Renal cortex interstitium (tissue), 11 donors: Measurements from ENCODE around the gene RUFY1. TPM values are rescaled to one million over a fixed set of nuclear protein-coding genes. Genes with fewer than 3 reads are reported as not detected.
"Not testable (repeated sequence)": the region's sequence is repeated elsewhere in the genome, so short reads cannot be mapped to it uniquely, and the experiment has no call there.

Experiments used
- DNase-seq, 11 donors: peaks; one replicate each; pipeline ENCODE4 v3.0.0-alpha.2; 2013; ENCODE audit warnings: low read depth in 9 of 11, low spot score in 4 of 11; ENCODE audit errors: extremely low read depth in 1 of 11
- polyA plus RNA-seq, 3 donors: library from polyadenylated mRNA; unstranded; fragments of 120-200 nt; gene quantifications; one replicate each; pipeline ENCODE4 v1.2.1, GENCODE V29; 2013; ENCODE audit not compliant: insufficient read length in 3 of 3

RUFY1 gene
- polyA plus RNA-seq, 3 donors = 74.4 to 91.4 (median 86.0) TPM

DNA sequence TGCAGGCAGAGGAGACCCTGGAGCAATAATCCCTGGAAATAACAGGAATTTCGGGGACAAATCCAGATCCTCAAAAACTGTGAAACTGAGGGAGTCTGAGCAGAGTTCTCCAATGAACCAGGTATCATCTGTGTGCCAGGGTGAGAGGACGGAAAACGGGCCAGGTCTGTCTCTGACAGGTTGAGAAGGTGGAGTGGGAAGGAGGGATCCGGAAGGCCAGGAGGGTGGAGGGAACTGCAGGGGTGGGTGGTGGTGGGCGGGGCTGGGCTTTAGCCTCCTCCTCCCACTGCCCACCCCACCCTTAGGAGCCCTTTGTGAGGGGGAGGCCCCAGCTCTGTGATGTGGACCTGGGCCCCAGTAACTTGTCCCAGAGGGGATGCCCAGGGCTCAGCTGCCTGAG, 28.2 kb upstream of the RUFY1 start:
- DNase-seq = not testable (repeated sequence)

- no peak for DNase-seq
These were observed 23.4 kb upstream of the RUFY1 start for GRCh38 chr5:179526978-179527377.

- DNase-seq = peak in 8 of 11 donors; percentile 48 to 68 (median 64)
These were observed 20.0 kb upstream of the RUFY1 start for GRCh38 chr5:179530069-179530998.

DNA sequence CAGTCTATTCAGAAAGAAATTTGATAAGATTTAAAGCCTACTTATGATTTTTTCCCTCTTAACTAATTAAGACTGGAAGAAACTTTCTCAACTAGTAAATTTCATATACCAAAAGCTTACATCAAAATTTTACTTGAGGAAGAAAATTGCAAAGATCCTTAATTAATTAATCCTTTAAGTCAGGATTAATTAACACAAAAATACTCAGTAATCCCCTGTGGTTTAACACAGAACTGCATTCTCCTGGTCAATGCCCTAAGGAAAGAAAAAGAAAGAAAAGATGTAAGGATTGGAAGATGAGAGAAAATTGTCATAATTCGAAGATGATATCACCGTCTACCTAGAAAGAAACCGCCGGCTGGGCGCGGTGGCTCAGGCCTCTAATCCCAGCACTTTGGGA, 17.3 kb upstream of the RUFY1 start:
- DNase-seq = no peak

- DNase-seq = no peak
These were observed 16.4 kb upstream of the RUFY1 start for GRCh38 chr5:179533907-179534306.

DNA sequence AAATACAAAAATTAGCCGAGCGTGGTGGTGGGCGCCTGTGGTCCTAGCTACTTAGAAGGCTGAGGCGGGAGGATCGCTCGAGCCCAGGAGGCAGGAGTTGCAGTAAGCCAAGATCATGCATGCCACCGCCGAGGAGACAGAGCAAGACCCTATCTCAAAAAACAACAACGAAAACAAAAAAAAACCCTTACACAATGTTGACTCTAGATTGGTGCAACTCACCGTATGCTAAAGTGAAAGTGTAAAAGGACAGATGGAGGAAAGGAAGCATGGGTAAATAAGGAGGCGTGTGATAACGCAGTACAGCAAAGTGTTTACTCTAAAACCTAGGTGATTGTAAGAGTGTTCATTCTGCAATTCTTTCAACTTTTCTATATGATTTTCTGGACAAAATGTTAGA, 15.9 kb upstream of the RUFY1 start:
- no peak for DNase-seq

- DNase-seq = no peak
These were observed 13.7 kb upstream of the RUFY1 start for GRCh38 chr5:179536676-179537075.

DNA sequence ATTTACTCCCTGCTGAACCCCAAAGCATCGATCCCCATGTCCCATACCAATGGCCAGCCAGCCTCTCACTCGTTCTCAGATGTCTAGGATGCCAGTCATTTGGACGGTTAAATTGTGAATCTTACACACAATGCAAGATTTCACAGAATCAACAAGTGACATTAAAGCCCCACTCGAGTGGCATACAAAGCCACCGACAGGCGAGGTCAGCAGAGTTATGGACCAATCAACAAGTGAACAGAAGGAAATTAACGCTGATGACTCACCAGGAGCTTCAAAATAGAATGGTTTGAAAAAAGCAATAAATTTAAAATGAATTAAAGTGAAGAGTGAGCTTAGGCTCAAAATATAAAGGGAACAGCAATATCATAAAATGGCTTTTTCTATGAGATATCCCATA, 8.2 kb upstream of the RUFY1 start:
- DNase-seq = no peak

DNA sequence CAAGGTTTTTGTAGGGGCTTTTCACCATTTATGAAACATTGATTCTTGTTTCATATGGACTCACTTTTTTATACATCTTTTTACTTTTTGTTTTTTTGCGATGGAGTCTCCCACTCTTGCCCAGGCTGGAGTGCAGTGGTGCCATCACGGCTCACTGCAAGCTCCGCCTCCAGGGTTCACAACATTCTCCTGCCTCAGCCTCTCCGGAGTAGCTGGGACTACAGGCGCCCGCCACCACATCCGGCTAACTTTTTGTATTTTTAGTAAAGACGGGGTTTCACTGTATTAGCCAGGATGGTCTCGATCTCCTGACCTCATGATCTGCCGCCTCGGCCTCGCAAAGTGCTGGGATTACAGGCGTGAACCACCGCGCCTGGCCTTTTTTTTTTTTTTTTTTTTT, 7.1 kb upstream of the RUFY1 start:
- not testable (repeated sequence) for DNase-seq

DNA sequence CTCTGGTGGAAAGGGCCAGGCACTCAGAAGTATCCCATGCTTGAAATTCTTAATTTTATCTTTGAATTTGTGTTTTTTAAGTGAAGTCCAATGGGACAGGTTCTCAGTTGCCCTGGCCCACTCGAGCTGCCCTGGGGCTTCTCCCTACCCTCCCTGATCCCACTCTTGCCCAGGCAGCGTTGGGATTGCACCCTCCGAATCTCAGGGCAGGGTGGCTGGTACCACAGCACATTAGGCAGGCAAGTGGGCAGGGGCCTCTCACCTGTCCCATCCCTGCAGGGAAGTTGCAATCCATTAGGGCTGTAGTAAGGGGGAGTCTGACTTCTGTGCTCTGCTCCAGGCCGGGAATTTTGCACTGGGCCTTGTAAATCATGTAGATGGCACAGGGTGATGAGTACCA, 2.7 kb downstream of the RUFY1 start:
- no peak for DNase-seq

- no peak for DNase-seq
These were observed 3.5 kb downstream of the RUFY1 start for GRCh38 chr5:179553875-179554274.

DNA sequence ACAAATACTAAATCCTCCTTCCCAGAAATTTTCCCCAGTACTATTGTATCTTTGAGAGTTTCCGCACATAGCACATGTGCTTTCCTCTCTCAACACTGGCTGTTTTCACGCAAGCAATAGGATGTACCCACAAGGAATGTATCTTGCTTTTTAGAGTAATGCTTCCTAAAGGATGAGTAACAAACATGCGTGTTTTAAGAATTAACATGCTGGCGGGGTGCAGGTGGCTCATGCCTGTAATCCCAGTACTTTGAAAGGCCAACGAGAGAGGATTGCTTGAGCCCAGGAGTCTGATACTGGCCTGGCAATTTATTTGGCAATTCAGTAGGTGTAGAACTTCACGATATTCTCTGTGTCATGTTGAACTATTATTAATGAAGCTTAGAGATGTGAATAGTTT, 4.6 kb downstream of the RUFY1 start:
- DNase-seq = no peak

GRCh38 chr5:179558261-179558799, 8.0 kb downstream of the RUFY1 start:
- not testable (repeated sequence) for DNase-seq

DNA sequence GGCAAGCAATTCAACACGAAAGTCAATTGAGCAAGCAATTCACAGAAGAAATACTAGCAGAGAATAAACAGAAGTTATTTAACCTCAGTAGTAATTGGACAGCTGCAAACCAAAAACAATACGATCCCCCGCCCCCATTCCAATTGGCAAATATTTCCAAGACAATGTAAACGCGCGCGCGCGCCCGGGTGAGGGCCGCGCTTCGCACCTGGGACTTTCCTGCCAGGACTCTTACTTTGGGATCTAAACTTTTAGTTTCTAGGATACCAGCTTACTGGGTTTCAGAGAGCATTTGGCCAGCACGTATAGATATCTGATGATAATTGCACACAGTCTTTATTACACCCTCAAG, 8.6 kb downstream of the RUFY1 start:
- DNase-seq = peak in 7 of 11 donors; percentile 32 to 66 (median 52)

DNA sequence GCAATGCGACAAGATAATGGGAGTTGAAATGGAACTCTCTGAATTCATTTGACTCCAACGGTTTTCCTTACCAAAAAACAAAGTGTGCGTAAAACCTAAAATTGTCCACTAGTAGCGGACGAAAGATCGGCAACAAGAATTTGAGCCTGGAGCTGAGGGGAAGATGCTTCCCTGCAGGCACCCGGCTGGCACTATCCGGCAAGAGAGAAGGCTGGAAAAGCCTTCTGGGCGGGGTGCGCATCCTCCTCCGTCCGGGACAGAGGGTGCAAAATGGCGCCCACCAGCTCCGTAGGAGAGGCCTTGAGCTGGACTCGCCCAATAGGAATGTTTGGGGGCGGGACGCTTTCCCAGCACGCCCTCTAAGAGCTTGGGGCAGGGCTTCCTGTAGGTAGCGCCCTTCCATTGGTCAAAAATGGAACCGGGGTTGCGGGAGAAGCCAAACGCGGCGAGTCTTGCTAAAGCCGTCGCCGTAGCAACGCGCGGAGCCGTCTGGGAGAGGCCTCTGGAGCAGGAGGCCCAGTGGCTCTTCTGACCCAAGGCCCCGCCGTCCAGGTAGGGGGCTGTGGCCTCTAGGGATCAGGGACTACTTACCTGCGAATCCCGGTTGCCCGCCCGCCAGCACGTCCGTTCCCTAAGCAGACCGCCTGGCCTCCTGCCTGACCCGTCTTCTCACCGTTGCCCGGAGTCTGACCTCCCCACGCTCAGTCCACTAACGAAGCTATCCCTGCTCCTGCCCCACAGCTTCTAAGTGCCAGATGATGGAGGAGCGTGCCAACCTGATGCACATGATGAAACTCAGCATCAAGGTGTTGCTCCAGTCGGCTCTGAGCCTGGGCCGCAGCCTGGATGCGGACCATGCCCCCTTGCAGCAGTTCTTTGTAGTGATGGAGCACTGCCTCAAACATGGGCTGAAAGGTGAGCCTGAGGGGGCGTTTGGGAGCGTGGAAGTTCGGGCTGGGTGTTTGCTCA, 9.2 kb downstream of the RUFY1 start:
- DNase-seq = peak; percentile 92 to 99 (median 98)

DNA sequence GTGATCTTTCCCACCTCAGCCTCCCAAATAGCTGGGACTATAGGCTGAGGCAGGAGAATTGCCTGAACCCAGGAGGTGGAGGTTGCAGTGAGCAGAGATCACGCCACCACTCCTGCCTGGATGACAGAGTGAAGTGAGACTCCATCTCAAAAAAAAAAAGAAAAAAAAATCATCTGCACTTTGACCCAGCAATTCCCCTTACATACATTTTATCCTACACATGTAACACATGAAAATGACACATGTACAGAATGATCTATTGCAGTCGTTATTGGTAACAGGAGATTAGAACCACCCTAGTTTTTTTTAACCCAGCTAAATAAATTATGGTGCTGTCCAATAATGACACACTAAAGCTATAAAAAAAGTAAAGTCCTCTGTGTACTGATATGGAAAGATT, 14.2 kb downstream of the RUFY1 start:
- no peak for DNase-seq

DNA sequence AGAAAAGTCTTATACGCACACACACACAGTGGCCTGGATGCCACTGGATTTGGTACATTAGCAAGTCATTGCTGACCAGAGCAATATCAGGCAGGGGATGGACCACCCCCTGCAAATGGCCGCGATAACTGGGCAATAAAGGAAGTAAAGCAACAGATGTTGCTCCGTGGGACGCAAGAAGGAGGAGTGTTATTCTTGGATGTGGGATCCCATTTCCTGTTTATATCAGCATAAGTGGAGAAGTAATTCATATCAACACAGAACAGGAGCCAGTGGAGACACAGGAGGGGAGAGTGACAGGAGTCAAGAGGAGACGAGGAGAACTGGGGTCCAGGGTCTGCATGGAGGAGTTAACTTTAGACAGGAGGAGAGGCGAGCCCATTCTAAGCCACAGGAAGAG, 18.4 kb downstream of the RUFY1 start:
- DNase-seq = peak in 6 of 11 donors; percentile 9 to 31 (median 22)

GRCh38 chr5:179572386-179572785, 22.0 kb downstream of the RUFY1 start:
- no peak for DNase-seq

- DNase-seq = no peak
These were observed 27.1 kb downstream of the RUFY1 start for GRCh38 chr5:179577286-179577960.
